Activated CD4-positive, CD25-positive, alpha-beta regulatory T cell treated with anti-CD3 and anti-CD28 coated beads, Interleukin-2, amount 50 U/mL, for 72 hours (primary cell): ENCODE results near the gene VPS26B.
"Not testable (repeated sequence)": the region's sequence is repeated elsewhere in the genome, so short reads cannot be mapped to it uniquely, and the experiment has no call there.

Experiments
- DNase-seq: peaks from one replicate; pipeline ENCODE4 v3.0.0; 2021

The VPS26B gene

DNA sequence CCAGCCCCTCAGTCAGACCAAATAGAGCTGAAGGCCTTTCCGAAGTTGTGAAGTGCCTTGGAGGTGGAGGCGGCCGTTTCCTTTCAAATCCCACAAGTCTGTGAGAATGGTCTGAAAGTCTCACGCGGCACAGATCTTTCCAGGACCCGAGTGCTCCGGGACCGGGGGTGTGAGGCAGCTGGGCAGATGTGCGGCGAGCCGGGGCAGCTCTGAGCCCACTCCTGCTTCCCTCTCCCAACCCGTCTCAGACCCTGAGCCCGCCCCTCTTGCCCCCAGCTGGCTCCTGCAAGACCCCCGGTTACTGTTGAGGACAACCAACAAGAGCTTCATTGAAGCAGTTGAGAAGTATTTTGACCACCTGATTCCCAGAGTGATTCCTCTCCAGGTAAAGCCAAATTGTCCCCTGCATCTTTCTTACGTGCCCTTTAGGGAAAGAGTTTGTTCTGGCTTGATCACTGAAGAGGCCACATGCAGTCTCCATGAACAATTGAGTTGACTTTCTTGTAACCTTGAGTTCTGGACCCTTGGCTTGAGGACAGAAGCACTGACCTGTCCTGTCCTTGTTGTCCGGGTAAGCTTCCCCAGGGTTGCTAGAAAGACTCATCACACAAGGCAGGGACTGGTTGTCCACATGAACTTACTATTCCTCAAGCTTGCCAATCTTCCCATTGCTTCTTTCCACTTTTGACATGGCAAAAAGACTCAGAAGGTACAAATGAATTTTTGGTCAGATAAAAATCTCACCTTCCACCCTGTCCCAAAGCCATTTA, 59.2 kb downstream of the VPS26B start:
- no peak for DNase-seq

DNA sequence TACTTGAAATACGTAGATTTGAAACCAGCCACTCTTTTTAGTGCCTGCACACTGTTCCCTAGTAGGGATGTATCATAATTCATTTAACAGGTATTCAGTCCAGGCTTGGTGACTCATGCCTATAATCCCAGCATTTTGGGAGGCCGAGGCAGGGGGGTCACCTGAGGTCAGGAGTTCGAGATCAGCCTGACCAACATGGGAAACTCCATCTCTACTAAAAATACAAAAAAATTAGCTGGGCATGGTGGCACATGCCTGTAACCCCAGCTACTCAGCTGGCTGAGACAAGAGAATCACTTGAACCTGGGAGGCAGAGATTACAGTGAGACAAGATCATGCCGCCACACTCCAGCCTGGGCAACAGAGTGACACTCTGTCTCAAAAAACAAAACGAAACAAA, 59.9 kb downstream of the VPS26B start:
- DNase-seq: not testable (repeated sequence)

DNA sequence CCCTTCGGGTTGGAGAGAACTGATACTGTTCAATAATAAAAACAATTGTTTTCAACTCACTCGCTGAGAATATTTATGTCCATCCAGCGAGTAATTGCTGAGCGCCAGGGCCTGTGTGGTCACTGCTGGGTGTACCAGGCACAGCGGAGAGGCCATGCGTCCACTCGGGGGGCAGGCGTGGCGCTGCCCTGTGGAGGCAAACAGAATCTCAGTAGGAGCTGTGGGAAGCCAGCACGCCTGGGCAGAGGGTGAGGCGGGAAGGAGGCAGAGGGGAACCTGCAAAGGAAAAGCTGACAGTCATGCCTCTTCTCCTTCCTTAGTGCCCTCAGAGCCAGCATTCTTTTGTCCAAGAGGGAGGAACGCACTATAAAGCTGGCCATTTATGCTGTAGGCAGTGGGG, 63.1 kb downstream of the VPS26B start:
- DNase-seq: no peak

DNA sequence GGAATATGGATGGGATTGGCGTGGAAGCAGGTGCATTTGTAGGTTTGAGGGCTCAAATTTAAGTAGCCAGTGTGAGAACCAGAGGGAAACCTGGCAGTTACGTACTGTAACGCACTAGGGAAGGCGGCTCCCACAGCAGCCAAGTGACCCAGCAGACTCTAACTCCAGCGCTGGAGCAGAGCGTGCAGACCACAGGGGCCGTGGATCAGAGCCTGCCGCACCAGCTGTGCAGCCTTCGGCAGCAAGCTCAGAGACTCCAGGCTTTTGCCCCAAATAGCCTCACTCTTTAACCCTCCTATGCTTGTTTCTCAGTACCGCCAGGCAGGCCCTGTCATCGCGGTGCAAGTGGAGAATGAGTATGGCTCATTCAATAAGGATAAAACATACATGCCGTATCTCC, 64.0 kb downstream of the VPS26B start:
- DNase-seq: no peak

DNA sequence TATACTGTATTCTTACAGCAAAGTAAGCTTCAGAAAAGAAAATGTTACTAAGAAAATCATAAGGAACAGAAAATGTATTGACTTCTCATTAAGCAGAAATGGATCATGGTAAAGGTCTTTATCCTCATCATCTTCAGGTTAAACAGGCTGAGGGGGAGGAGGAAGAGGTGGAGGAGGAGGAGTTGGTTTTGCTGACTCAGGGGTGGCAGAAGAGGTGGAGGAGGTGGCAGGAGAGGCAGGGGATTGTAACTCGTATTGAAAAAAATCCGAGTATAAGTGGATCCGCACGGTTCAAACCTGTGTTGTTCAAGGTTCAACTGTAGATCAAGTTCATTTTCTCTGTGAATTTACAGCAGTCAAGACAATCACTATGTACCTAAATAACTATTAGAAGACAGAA, 64.7 kb downstream of the VPS26B start:
- DNase-seq: no peak

DNA sequence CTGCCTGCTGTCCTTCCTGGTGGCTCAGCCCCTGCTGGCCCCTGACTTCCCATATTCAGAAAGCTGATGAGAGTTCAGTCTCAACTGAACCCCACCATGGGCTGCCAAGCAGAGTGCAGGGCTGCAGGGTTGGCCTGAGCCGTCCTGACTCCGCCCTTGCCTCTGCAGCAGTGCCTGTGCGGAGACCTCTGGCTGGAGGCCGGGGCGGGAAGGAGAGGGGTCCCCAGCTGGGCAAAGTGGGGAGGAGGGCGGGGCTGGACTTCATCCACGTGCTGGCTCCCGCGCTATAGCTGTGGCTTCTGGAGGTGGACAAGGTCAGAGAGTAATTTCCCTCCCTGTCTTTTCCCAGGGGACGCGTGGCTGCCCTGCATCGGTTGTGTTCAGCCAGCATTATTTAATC, 65.3 kb downstream of the VPS26B start:
- no peak for DNase-seq

DNA sequence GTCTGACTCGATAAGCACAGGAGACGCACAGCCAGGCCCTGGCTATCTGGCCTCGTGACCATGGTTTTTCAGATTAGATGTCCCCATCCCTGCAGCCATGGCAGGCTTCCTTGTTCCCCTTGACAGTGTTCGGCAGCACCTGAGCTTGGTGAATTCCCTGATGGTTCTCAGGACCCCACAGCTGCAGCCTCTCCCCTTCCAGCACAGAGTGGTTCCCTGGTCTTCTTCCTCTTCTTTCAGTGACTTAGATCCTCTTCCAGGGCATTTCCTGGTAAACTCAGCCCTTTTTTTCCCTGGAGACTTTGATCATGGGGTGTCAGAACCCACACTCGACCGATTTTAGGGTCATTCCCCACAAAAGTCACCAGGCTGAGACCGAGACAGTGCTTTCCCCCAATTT, 66.2 kb downstream of the VPS26B start:
- no peak for DNase-seq

DNA sequence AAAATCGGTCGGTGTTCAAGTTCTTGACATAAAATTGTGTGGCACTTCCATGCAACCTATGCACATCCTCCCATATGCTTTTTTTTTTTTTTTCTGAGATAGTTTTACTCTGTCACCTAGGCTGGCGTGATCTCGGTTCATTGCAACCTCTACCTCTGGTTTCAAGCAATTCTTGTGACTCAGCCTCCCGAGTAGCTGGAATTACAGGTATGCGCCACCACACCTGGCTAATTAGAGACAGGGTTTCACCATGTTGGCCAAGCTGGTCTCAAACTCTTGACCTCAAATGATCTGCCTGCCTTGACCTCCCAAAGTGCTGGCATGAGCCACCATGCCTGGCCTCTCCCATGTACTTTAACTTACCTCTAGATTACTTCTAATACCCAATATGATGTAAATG, 66.7 kb downstream of the VPS26B start:
- DNase-seq: no peak

DNA sequence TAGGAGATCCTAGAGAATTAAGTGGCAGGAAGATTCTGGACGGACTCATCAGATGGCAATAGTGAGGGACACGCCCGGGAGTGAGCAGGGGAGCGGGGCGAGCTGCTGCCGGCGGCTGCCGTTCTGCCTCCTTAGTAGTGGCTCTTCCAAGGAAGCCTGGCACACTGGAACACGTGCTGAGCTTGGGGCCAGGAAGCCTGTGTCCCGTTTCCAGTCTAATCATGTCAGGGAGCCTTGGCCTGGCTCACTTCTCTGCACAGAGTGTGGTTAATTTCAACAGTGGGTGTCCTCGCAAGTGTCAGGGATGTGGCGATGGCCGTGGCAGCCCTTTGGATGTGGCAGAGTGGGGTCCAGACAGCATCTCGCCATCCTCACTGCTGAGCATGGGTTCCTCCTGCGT, 68.2 kb downstream of the VPS26B start:
- no peak for DNase-seq

DNA sequence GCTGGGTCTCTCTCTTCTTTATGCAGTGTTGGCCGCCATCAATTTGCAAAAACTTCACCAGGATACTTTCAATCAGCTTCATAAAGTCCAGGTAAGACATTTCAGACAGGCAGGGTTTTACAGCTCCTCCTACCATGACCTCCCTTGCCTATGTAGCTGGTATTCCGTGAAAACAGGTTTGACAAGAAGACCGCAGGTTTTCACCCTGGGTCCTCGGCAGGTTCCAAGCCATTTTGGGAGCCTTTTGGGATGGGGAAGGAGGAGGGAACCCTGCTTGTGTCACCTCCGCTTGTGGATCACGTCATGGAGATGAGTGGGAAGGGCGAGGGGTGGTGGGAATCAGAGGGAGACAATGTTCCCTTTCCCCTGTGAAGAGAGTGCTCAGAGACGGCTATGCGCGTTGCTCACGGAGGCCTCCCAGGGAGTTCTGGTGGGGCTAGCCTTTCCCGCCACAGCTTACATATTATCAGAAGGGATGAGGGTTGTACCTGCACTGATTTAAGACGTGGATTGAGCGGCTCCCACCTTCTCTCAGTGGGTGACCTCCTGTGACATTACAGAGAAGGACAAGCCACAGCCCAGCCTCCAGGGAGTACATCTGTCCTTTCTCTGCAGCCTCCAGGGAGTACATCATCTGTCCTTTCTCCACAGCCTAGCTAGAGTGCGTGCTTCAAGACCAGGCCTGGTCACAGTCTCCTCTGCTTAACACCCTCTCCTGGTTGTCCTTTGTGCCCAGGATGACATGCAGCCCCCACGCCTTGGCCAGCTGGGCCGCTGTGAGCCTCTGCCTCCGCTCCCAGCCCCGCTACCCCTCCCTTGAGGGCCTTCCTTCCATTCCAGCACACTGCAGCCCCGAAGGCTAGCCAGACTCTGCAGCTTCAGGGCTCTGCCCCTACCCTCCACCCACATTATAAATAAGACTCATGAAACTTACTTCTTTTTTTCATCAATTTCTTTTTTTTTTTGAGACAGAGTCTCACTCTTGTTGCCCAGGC, 68.9 kb downstream of the VPS26B start:
- DNase-seq: no peak

DNA sequence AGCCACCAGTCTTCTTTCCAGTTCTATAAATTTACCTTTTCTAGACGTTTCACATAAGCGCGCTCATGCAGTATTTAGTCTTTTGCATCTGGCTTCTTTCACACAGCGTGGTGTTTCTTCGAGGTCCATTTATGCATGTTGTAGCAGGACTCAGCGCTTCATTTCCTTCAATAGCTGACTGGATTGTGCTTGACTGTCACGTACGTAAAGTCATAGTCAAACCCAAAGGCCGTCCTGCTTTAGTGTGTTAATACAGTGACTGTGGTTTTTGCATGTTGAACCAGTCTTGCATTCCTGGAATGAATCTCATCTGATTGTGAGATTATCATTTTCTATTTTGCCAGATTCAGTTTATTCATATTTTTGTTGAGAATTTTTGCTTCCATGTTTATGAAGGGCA, 70.2 kb downstream of the VPS26B start:
- no peak for DNase-seq
